Activated T-cell treated with anti-CD3 and anti-CD28 coated beads, Interleukin-2, amount 50 U/mL, for 24 hours (primary cell): Measurements from ENCODE around the gene KRTAP5-7.

Experiments used
- DNase-seq: peaks from one replicate; pipeline ENCODE4 v3.0.0-alpha.2; 2020
- H3K27ac Mint-ChIP-seq: 2 replicates; pipeline ENCODE4 v1.8.0; 2020; ENCODE audit warnings: mild to moderate bottlenecking, mixed read lengths
- H3K27me3 Mint-ChIP-seq: 2 replicates; pipeline ENCODE4 v1.8.0; 2020; ENCODE audit warnings: mixed read lengths
- H3K36me3 Mint-ChIP-seq: 2 replicates; pipeline ENCODE4 v1.8.0; 2020; ENCODE audit warnings: low read depth, mixed read lengths
- H3K4me1 Mint-ChIP-seq: 2 replicates; pipeline ENCODE4 v1.8.0; 2020; ENCODE audit warnings: low read depth, mixed read lengths
- H3K4me3 Mint-ChIP-seq: 2 replicates; pipeline ENCODE4 v1.8.0; 2020; ENCODE audit warnings: mild to moderate bottlenecking, moderate library complexity, mixed read lengths
- H3K9me3 Mint-ChIP-seq: 2 replicates; pipeline ENCODE4 v1.8.0; 2020; ENCODE audit warnings: mixed read lengths

Gene KRTAP5-7

GRCh38 chr11:71489311-71490043, 37.6 kb upstream of the KRTAP5-7 start:
- Mint-ChIP-seq H3K9me3 (no peaks in the 10 kb centered on the region), H3K27ac (peak overlapping the region; percentile 87), H3K36me3 (peaks cover 89% of the 10 kb centered on the region), H3K27me3 (no peaks in the 10 kb centered on the region), H3K4me3 (peak overlapping the region; percentile 14), H3K4me1 (peaks cover 23% of the 10 kb centered on the region)
- DNase-seq = peak; percentile 67

GRCh38 chr11:71490044-71490730, 36.9 kb upstream of the KRTAP5-7 start:
- H3K4me3 Mint-ChIP-seq = no peak overlapping the region
- H3K27ac Mint-ChIP-seq = peak overlapping the region; percentile 87
- peak; percentile 18 for DNase-seq

GRCh38 chr11:71490731-71491390, 36.2 kb upstream of the KRTAP5-7 start:
- Mint-ChIP-seq H3K9me3 (no peaks in the 10 kb centered on the region), H3K4me3 (no peak overlapping the region), H3K36me3 (peaks cover 89% of the 10 kb centered on the region), H3K27ac (peak overlapping the region; percentile 65), H3K27me3 (no peaks in the 10 kb centered on the region), H3K4me1 (peaks cover 23% of the 10 kb centered on the region)
- DNase-seq = peak; percentile 20

More at GRCh38 chr11:71490044-71490730, 36.9 kb upstream of the KRTAP5-7 start:
- no peaks in the 10 kb centered on the region for H3K27me3 Mint-ChIP-seq
- H3K4me1 Mint-ChIP-seq = peaks cover 23% of the 10 kb centered on the region
- H3K9me3 Mint-ChIP-seq = no peaks in the 10 kb centered on the region
- H3K36me3 Mint-ChIP-seq = peaks cover 89% of the 10 kb centered on the region

GRCh38 chr11:71491531-71491930, 35.5 kb upstream of the KRTAP5-7 start:
- Mint-ChIP-seq H3K4me3 (no peak overlapping the region), H3K4me1 (peaks cover 23% of the 10 kb centered on the region), H3K27me3 (no peaks in the 10 kb centered on the region), H3K9me3 (no peaks in the 10 kb centered on the region), H3K27ac (no peak overlapping the region), H3K36me3 (peaks cover 89% of the 10 kb centered on the region)
- DNase-seq = peak; percentile 21

- Mint-ChIP-seq H3K9me3 (no peaks in the 10 kb centered on the region), H3K36me3 (peaks cover 91% of the 10 kb centered on the region), H3K4me1 (peaks cover 23% of the 10 kb centered on the region), H3K27me3 (no peaks in the 10 kb centered on the region), H3K4me3 (no peak overlapping the region), H3K27ac (no peak overlapping the region)
- no peak for DNase-seq
Observed at GRCh38 chr11:71491940-71492339, 35.1 kb upstream of the KRTAP5-7 start.

- Mint-ChIP-seq H3K9me3 (no peaks in the 10 kb centered on the region), H3K4me3 (no peak overlapping the region), H3K4me1 (peaks cover 3% of the 10 kb centered on the region), H3K27me3 (no peaks in the 10 kb centered on the region), H3K27ac (no peak overlapping the region), H3K36me3 (peaks cover 93% of the 10 kb centered on the region)
- peak; percentile 11 for DNase-seq
Observed at GRCh38 chr11:71495286-71496230, 31.5 kb upstream of the KRTAP5-7 start.

- no peak overlapping the region for H3K27ac Mint-ChIP-seq
- H3K4me1 Mint-ChIP-seq = peaks cover 3% of the 10 kb centered on the region
- DNase-seq = peak; percentile 11
- H3K36me3 Mint-ChIP-seq = peaks cover 93% of the 10 kb centered on the region
- no peak overlapping the region for H3K4me3 Mint-ChIP-seq
- H3K27me3 Mint-ChIP-seq = no peaks in the 10 kb centered on the region
- H3K9me3 Mint-ChIP-seq = no peaks in the 10 kb centered on the region
Observed at GRCh38 chr11:71496421-71496820, 30.6 kb upstream of the KRTAP5-7 start.

- Mint-ChIP-seq H3K4me3 (no peak overlapping the region), H3K9me3 (no peaks in the 10 kb centered on the region), H3K27ac (no peak overlapping the region), H3K27me3 (no peaks in the 10 kb centered on the region), H3K4me1 (peaks cover 3% of the 10 kb centered on the region), H3K36me3 (peaks cover 89% of the 10 kb centered on the region)
- no peak for DNase-seq
Observed at GRCh38 chr11:71498091-71498490, 29.0 kb upstream of the KRTAP5-7 start.

GRCh38 chr11:71499125-71499524, 27.9 kb upstream of the KRTAP5-7 start:
- Mint-ChIP-seq H3K27ac (no peak overlapping the region), H3K4me1 (peaks cover 3% of the 10 kb centered on the region), H3K36me3 (peaks cover 95% of the 10 kb centered on the region), H3K9me3 (no peaks in the 10 kb centered on the region), H3K27me3 (no peaks in the 10 kb centered on the region), H3K4me3 (no peak overlapping the region)
- peak; percentile 20 for DNase-seq

- Mint-ChIP-seq H3K27ac (no peak overlapping the region), H3K36me3 (peaks cover 95% of the 10 kb centered on the region), H3K27me3 (no peaks in the 10 kb centered on the region), H3K4me1 (peaks cover 3% of the 10 kb centered on the region), H3K4me3 (no peak overlapping the region), H3K9me3 (peaks cover 1% of the 10 kb centered on the region)
- DNase-seq = peak; percentile 8
Observed at GRCh38 chr11:71499546-71499945, 27.5 kb upstream of the KRTAP5-7 start.

GRCh38 chr11:71500601-71501021, 26.5 kb upstream of the KRTAP5-7 start:
- peak; percentile 26 for DNase-seq
- peaks cover 95% of the 10 kb centered on the region for H3K36me3 Mint-ChIP-seq
- no peak overlapping the region for H3K27ac Mint-ChIP-seq
- no peak overlapping the region for H3K4me3 Mint-ChIP-seq
- H3K4me1 Mint-ChIP-seq = peaks cover 3% of the 10 kb centered on the region
- peaks cover 8% of the 10 kb centered on the region for H3K9me3 Mint-ChIP-seq
- H3K27me3 Mint-ChIP-seq = no peaks in the 10 kb centered on the region

GRCh38 chr11:71501071-71501985, 25.7 kb upstream of the KRTAP5-7 start:
- Mint-ChIP-seq H3K36me3 (peaks cover 95% of the 10 kb centered on the region), H3K27ac (no peak overlapping the region)
- DNase-seq = peak; percentile 12

GRCh38 chr11:71502026-71502425, 25.0 kb upstream of the KRTAP5-7 start:
- no peaks in the 10 kb centered on the region for H3K27me3 Mint-ChIP-seq
- no peak overlapping the region for H3K27ac Mint-ChIP-seq
- H3K36me3 Mint-ChIP-seq = peaks cover 95% of the 10 kb centered on the region
- DNase-seq = no peak
- no peak overlapping the region for H3K4me3 Mint-ChIP-seq
- H3K4me1 Mint-ChIP-seq = peaks cover 3% of the 10 kb centered on the region
- peaks cover 19% of the 10 kb centered on the region for H3K9me3 Mint-ChIP-seq

More at GRCh38 chr11:71501071-71501985, 25.7 kb upstream of the KRTAP5-7 start:
- Mint-ChIP-seq H3K4me3 (no peak overlapping the region), H3K4me1 (peaks cover 3% of the 10 kb centered on the region), H3K27me3 (no peaks in the 10 kb centered on the region), H3K9me3 (peaks cover 12% of the 10 kb centered on the region)
